VCaP (cell line): ENCODE data around the gene PLEKHM2.
"Not testable (repeated sequence)": the region's sequence is repeated elsewhere in the genome, so short reads cannot be mapped to it uniquely, and the experiment has no call there.

Experiments
- H3K27ac ChIP-seq: fragments of 450-650 bp; 2 replicates; pipeline ENCODE4 v1.5.1; 2017
- CTCF ChIP-seq: fragments of 450-650 bp; conservative IDR thresholded peaks from 2 replicates; pipeline ENCODE4 v1.5.1; 2017; ENCODE audit warnings: mild to moderate bottlenecking, moderate library complexity

The PLEKHM2 gene

DNA sequence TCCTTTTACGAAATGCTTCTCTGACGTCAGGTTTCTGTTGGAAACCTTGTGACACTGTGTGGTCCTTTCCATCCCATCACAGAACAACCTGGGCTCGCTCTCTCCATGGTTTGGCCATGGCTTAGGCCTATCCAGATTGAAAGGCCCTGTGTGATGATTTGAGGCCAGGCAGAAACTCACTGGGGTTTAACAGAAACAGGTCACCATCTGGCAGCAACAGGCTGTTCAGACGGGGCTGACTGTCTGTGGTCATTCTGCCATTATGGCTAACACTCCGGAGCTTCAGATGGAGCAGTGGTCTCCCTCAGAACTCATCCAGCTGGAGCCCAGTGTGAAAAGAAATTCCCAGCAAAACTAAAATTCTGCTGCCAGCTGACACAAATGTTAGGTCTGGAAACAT, 9.3 kb downstream of the PLEKHM2 start:
- no peak for TF ChIP-seq CTCF

DNA sequence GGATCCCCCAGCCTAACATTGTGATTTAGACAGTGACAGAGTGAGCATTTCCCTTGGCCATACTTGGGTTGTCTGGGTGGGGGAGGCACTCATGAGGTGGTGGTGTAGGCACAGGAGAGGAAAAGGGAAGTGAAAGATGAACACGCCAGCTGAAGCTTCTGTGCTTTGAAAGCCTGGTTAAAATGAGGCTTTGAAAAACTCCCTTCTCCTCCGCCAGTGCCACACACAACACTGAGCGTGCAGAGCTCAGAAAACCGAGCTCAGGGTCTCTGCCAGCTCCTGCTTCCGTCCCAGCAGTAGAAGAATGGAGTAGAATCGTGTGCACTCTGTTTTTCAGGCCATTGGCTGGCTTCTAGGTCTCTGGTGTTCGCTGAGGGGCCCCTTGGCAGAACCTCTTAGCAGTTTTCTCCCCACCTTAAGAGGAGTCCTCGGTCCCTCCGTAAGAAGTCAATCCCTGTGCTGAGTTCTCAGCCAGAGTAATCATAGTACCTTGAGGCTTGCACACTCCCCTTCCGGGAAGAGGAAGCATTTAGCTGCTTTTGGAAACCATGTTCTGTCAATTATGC, 12.9 kb downstream of the PLEKHM2 start:
- no peak for TF ChIP-seq CTCF
- H3K27ac ChIP-seq: no peak overlapping the region

More for the DNA sequence above, 9.3 kb downstream of the PLEKHM2 start:
- H3K27ac ChIP-seq: no peak overlapping the region

- H3K27ac ChIP-seq: no peak overlapping the region
- no peak for TF ChIP-seq CTCF
Measured at GRCh38 chr1:15698201-15698600, 14.1 kb downstream of the PLEKHM2 start.

DNA sequence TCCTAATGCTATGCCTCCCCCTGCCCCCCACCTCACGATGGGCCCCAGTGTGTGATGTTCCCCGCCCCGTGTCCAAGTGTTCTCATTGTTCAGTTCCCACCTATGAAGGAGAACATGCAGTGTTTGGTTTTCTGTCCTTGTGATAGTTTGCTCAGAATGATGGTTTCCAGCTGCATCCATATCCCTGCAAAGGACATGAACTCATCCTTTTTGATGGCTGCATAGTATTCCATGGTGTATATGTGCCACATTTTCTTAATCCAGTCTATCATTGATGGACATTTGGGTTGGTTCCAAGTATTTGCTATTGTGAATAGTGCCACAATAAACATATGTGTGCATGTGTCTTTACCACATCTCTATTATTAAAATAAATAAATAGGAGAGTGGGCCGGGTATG, 15.2 kb downstream of the PLEKHM2 start:
- H3K27ac ChIP-seq: not testable (repeated sequence)

GRCh38 chr1:15700508-15700907, 16.4 kb downstream of the PLEKHM2 start:
- H3K27ac ChIP-seq: no peak overlapping the region
- TF ChIP-seq CTCF: no peak

- H3K27ac ChIP-seq: no peak overlapping the region
- TF ChIP-seq CTCF: no peak
Measured at GRCh38 chr1:15701784-15702183, 17.7 kb downstream of the PLEKHM2 start.

- H3K27ac ChIP-seq: peak overlapping the region; percentile 18; the same call in 1 of the 2 replicates
- TF ChIP-seq CTCF: peak; percentile 37; the same call in 1 of the 2 replicates
Measured at GRCh38 chr1:15702722-15703550, 18.8 kb downstream of the PLEKHM2 start.

- TF ChIP-seq CTCF: no peak
- peak overlapping the region; percentile 18; the same call in 1 of the 2 replicates for H3K27ac ChIP-seq
Measured at GRCh38 chr1:15703562-15703961, 19.4 kb downstream of the PLEKHM2 start.
